Panc1 (cell line): ENCODE measurements around the gene RALGPS1. TPM values are rescaled to one million over a fixed set of nuclear protein-coding genes. Genes with fewer than 3 reads are reported as not detected.

Experiments used
- ATAC-seq: fragments of 200-7000 bp; cut with Tn5 transposase; 2 replicates; pipeline ENCODE4 v1.9.1; 2020; ENCODE audit warnings: mild to moderate bottlenecking, moderate library complexity
- BruUV-seq: library from RNA; stranded (reverse); fragments of 400-500 nt; replicated peaks from 2 replicates; lab custom pipeline; 2021; lab: Mats Ljungman, UMichigan
- CTCF ChIA-PET: fragments of 300-600 bp; sonication (Branson Sonifier 250); formaldehyde crosslinking; loops from one replicate; lab custom pipeline; 2022; ENCODE audit warnings: antibody characterized with exemption; lab: Charles Lee
- POLR2A ChIA-PET: fragments of 300-600 bp; sonication (Branson Sonifier 250); formaldehyde crosslinking; loops from one replicate; lab custom pipeline; 2022; ENCODE audit warnings: antibody characterized with exemption; lab: Charles Lee
- DNase-seq: peaks from one replicate; pipeline ENCODE4 v3.0.0-alpha.2; 2010; ENCODE audit warnings: low read depth, low spot score
- H3K27ac ChIP-seq: 2 replicates; pipeline ENCODE4 v1.5.1; 2011; ENCODE audit warnings: mild to moderate bottlenecking, low read length, inconsistent platforms
- H3K27me3 ChIP-seq: fragments of 200-500 bp; sonication (Bioruptor generic); 2 replicates; pipeline ENCODE4 v1.6.0; 2014; ENCODE audit warnings: low read length, inconsistent platforms; ENCODE audit not compliant: control insufficient read depth, insufficient read depth
- H3K36me3 ChIP-seq: fragments of 200-500 bp; sonication (Bioruptor generic); 2 replicates; pipeline ENCODE4 v1.5.1; 2014; ENCODE audit warnings: inconsistent platforms, mild to moderate bottlenecking, low read length, moderate library complexity; ENCODE audit not compliant: control insufficient read depth, insufficient read depth
- H3K4me1 ChIP-seq: 2 replicates; pipeline ENCODE4 v1.5.1; 2011; ENCODE audit warnings: inconsistent platforms, mild to moderate bottlenecking, low read length, moderate library complexity; ENCODE audit not compliant: control insufficient read depth, insufficient read depth
- H3K4me3 ChIP-seq, 2 experiments: 2 replicates each; pipeline ENCODE4 v1.5.1; 2011 to 2012; ENCODE audit warnings: low read depth in 2 of 2, low read length in 2 of 2, mild to moderate bottlenecking in 2 of 2, inconsistent platforms in 1 of 2, moderate library complexity in 1 of 2
- H3K9me3 ChIP-seq: fragments of 200-500 bp; sonication (Bioruptor generic); 2 replicates; pipeline ENCODE4 v1.5.1; 2014; ENCODE audit warnings: low read depth, mild to moderate bottlenecking, inconsistent platforms, low read length, moderate library complexity; ENCODE audit not compliant: control insufficient read depth, insufficient read depth
- POLR2AphosphoS5 ChIP-seq: IDR thresholded peaks from 2 replicates; pipeline ENCODE4 v1.6.1; 2012; ENCODE audit warnings: mild to moderate bottlenecking, low read depth, low read length, moderate library complexity
- SIN3A ChIP-seq: IDR thresholded peaks from 2 replicates; pipeline ENCODE4 v1.6.1; 2012; ENCODE audit warnings: low read depth, mild to moderate bottlenecking, low read length, moderate library complexity, borderline replicate concordance; ENCODE audit not compliant: insufficient read depth
- TCF7L2 ChIP-seq: IDR thresholded peaks from 2 replicates; pipeline ENCODE4 v1.6.1; 2011; ENCODE audit warnings: mild to moderate bottlenecking, low read depth, low read length, inconsistent platforms
- in situ Hi-C: cut with HindIII; loops from 2 replicates; pipeline ENCODE4 v1.10.0; 2016; ENCODE audit warnings: low sequenced_read_pairs, low pct_unique_long_range_greater_than_20kb
- intact Hi-C: fragments of 100-400 bp; cut with micrococcal nuclease; formaldehyde crosslinking; loops from one replicate; pipeline ENCODE4 v1.10.0; 2022; ENCODE audit not compliant: unreplicated experiment
- total RNA-seq: library from RNA; stranded (reverse); gene quantifications from one replicate; pipeline ENCODE4 v1.2.1, GENCODE V29; 2021; ENCODE audit not compliant: unreplicated experiment
- TF ChIP-seq, protein P1 (sequence below): fragments of 450-650 bp; IDR thresholded peaks from 2 replicates; pipeline ENCODE4 v1.5.1; 2017; ENCODE audit warnings: mild to moderate bottlenecking
- TF ChIP-seq, protein P2 (sequence below), 2 experiments: IDR thresholded peaks; 2 replicates each; pipeline ENCODE4 v1.6.1; 2011 to 2012; ENCODE audit warnings: low read depth in 2 of 2, control low read depth in 1 of 2, low read length in 1 of 2, mild to moderate bottlenecking in 1 of 2, moderate library complexity in 1 of 2; ENCODE audit not compliant: insufficient read depth in 1 of 2

The RALGPS1 gene
- total RNA-seq, 1 experiment from 2014 or later, result 7.2 TPM

DNA sequence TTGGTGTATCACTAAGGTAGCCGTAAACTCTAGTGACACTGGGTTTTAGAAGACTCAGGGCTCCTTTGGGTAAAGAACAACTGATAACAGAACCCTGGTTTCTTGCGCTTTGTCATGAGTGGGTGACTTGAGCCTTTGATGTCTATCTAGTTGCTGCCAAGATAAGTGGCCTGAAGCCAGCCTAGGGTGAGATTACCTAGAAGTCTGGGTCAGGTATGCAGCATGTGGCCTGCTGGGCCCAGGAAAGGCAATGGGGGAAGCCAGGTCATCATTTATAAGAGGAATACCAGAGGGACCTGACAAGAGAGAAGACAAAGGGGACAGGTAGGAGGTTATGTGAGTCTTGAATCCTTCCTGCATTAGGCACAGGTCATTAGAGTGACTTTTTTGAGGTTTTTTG is 326.8 kb downstream of the RALGPS1 start:
- ChIA-PET CTCF (no interaction called here), POLR2A (no interaction called here)
- H3K27me3 ChIP-seq, result no peaks in the 10 kb centered on the region
- no peak overlapping the region for H3K4me3 ChIP-seq
- in situ Hi-C loops (no loop called here), intact Hi-C loops (no loop called here)
- no TSS peak for BruUV-seq
- no peaks in the 10 kb centered on the region for H3K36me3 ChIP-seq
- TF ChIP-seq, protein P1, sequence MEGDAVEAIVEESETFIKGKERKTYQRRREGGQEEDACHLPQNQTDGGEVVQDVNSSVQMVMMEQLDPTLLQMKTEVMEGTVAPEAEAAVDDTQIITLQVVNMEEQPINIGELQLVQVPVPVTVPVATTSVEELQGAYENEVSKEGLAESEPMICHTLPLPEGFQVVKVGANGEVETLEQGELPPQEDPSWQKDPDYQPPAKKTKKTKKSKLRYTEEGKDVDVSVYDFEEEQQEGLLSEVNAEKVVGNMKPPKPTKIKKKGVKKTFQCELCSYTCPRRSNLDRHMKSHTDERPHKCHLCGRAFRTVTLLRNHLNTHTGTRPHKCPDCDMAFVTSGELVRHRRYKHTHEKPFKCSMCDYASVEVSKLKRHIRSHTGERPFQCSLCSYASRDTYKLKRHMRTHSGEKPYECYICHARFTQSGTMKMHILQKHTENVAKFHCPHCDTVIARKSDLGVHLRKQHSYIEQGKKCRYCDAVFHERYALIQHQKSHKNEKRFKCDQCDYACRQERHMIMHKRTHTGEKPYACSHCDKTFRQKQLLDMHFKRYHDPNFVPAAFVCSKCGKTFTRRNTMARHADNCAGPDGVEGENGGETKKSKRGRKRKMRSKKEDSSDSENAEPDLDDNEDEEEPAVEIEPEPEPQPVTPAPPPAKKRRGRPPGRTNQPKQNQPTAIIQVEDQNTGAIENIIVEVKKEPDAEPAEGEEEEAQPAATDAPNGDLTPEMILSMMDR, result no peak
- TF ChIP-seq POLR2AphosphoS5 (no peak), SIN3A (no peak)
- H3K27ac ChIP-seq, result no peak overlapping the region
- ATAC-seq (no peak), DNase-seq (no peak)
- H3K9me3 ChIP-seq, result no peaks in the 10 kb centered on the region
- H3K4me1 ChIP-seq, result peaks cover 4% of the 10 kb centered on the region

DNA sequence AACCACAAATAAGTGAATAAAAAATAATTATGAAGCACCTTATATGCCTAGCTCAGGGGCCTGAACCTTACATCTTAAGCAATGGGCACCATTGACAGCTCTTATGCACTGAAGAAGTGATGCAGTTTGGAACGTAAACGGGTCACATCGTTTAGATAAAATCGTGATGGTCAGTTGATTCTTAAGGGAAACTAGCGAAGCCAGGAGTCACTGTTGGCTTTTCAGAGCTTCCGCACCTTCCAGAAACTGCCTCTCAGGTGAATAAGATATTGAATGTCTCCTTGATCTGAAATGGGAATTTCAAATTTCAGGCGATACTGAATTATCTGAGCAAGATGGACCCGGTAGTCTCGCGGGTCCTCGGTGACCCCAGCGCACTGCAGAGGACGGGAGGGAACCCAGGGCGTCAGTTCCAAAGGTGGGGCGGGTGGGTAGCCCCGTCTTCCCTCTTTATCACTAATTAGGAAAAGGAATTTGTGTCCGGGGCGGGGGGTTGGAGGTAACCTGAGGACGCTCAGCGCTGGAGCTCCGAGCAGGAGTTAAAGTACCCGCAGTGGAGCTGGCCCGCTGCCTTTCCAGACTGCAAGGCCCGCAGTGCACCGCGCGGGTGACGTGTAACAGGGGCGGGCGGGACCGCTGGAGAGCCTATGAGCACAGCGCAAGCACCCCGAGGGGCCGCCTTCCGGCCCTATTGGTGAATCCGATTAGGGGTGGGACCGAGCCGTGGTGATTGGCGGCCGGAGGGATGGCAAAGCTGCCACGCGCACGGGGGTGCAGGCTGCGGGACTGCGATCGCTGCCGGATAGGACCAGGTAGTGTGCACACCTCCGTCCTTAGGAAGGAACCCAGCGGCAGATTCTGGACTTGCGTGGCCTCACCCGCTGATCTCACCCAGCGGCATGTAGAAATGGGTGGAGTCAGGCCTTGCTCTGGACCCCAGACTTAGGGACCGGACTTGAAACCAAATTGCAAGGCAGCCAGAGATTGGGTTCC is 330.3 kb downstream of the RALGPS1 start:
- Histone ChIP-seq H3K4me3 (peak overlapping the region; percentile 55 to 78), H3K27ac (peak overlapping the region; percentile 77), H3K9me3 (no peaks in the 10 kb centered on the region), H3K27me3 (no peaks in the 10 kb centered on the region), H3K4me1 (peaks cover 4% of the 10 kb centered on the region), H3K36me3 (no peaks in the 10 kb centered on the region)
- CTCF ChIA-PET, result no interaction called here
- intact Hi-C loops, result no loop called here
- POLR2A ChIA-PET, result no interaction called here
- no TSS peak for BruUV-seq
- in situ Hi-C loops, result no loop called here
- TF ChIP-seq POLR2AphosphoS5 (peak; percentile 58; the same call in 1 of the 2 replicates), SIN3A (no peak), TCF7L2 (no peak)
- TF ChIP-seq, protein P1, result no peak
- TF ChIP-seq, protein P2, sequence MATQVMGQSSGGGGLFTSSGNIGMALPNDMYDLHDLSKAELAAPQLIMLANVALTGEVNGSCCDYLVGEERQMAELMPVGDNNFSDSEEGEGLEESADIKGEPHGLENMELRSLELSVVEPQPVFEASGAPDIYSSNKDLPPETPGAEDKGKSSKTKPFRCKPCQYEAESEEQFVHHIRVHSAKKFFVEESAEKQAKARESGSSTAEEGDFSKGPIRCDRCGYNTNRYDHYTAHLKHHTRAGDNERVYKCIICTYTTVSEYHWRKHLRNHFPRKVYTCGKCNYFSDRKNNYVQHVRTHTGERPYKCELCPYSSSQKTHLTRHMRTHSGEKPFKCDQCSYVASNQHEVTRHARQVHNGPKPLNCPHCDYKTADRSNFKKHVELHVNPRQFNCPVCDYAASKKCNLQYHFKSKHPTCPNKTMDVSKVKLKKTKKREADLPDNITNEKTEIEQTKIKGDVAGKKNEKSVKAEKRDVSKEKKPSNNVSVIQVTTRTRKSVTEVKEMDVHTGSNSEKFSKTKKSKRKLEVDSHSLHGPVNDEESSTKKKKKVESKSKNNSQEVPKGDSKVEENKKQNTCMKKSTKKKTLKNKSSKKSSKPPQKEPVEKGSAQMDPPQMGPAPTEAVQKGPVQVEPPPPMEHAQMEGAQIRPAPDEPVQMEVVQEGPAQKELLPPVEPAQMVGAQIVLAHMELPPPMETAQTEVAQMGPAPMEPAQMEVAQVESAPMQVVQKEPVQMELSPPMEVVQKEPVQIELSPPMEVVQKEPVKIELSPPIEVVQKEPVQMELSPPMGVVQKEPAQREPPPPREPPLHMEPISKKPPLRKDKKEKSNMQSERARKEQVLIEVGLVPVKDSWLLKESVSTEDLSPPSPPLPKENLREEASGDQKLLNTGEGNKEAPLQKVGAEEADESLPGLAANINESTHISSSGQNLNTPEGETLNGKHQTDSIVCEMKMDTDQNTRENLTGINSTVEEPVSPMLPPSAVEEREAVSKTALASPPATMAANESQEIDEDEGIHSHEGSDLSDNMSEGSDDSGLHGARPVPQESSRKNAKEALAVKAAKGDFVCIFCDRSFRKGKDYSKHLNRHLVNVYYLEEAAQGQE (IDR thresholded peaks at IDR 0.05; ENCODE audit: insufficient read depth in 1 of 2, low read depth in 2 of 2, low read length in 1 of 2), result no peak
- DNase-seq, result no peak
- ATAC-seq, result peak; percentile 100
